Left ventricle myocardium inferior (tissue), 1 donor: ENCODE data around the gene KMT5C. TPM values are rescaled to one million over a fixed set of nuclear protein-coding genes. Genes with fewer than 3 reads are reported as not detected.

Source experiments
- DNase-seq: peaks from one replicate; pipeline ENCODE4 v3.0.0-alpha.2; 2020
- H3K27ac ChIP-seq: fragments of 200-600 bp; replicated peaks from 2 replicates; pipeline ENCODE4 v1.8.0; 2021
- H3K27me3 ChIP-seq: fragments of 200-600 bp; 2 replicates; pipeline ENCODE4 v1.8.0; 2021; ENCODE audit warnings: low read depth
- H3K36me3 ChIP-seq: fragments of 200-600 bp; 2 replicates; pipeline ENCODE4 v1.8.0; 2021
- H3K4me1 ChIP-seq: fragments of 200-600 bp; 2 replicates; pipeline ENCODE4 v1.8.0; 2021
- H3K4me3 ChIP-seq: fragments of 200-600 bp; 2 replicates; pipeline ENCODE4 v1.8.0; 2021; ENCODE audit warnings: mild to moderate bottlenecking, moderate library complexity
- H3K9me3 ChIP-seq: fragments of 200-600 bp; replicated peaks from 2 replicates; pipeline ENCODE4 v1.8.0; 2021
- CTCF ChIP-seq: fragments of 200-600 bp; IDR thresholded peaks from 2 replicates; pipeline ENCODE4 v1.8.0; 2021; ENCODE audit warnings: antibody characterized with exemption, mild to moderate bottlenecking, borderline replicate concordance
- intact Hi-C: fragments of 100-400 bp; cut with micrococcal nuclease; formaldehyde crosslinking; loops from one replicate; pipeline ENCODE4 v1.11.0; 2022
- total RNA-seq: library from RNA; stranded (reverse); fragmentation: NEBNext Ultra II Directional; extraction: Animal tissue kit (Norgen Biotek cat#: 25700); gene quantifications from one replicate; pipeline ENCODE4 v1.2.1, GENCODE V29; 2021
- donor health status: DM: no; HTN: yes; CAD: no; lungs with severe emphysema.

The KMT5C gene
- total RNA-seq, 1 donor from 2014 or later: 5.1 TPM

GRCh38 chr19:55311397-55311796 lies 28.3 kb upstream of the KMT5C start:
- no peak overlapping the region for H3K4me3 ChIP-seq
- TF ChIP-seq CTCF: no peak

GRCh38 chr19:55311797-55312196 lies 27.9 kb upstream of the KMT5C start:
- TF ChIP-seq CTCF: no peak
- Histone ChIP-seq H3K27me3 (no peaks in the 10 kb centered on the region), H3K4me1 (no peaks in the 10 kb centered on the region), H3K4me3 (no peak overlapping the region), H3K27ac (no peak overlapping the region), H3K9me3 (peaks cover 5% of the 10 kb centered on the region), H3K36me3 (no peaks in the 10 kb centered on the region)
- intact Hi-C loops: no loop called here
- DNase-seq: no peak

More at GRCh38 chr19:55311397-55311796, 28.3 kb upstream of the KMT5C start:
- Histone ChIP-seq H3K4me1 (no peaks in the 10 kb centered on the region), H3K9me3 (peaks cover 5% of the 10 kb centered on the region), H3K27me3 (no peaks in the 10 kb centered on the region), H3K27ac (no peak overlapping the region), H3K36me3 (no peaks in the 10 kb centered on the region)
- intact Hi-C loops: no loop called here
- DNase-seq: no peak

GRCh38 chr19:55312621-55313512 lies 26.8 kb upstream of the KMT5C start:
- Histone ChIP-seq H3K36me3 (no peaks in the 10 kb centered on the region), H3K27me3 (no peaks in the 10 kb centered on the region), H3K9me3 (peaks cover 5% of the 10 kb centered on the region), H3K4me1 (no peaks in the 10 kb centered on the region), H3K4me3 (no peak overlapping the region), H3K27ac (no peak overlapping the region)
- intact Hi-C loops: no loop called here
- TF ChIP-seq CTCF: no peak
- DNase-seq: no peak

- Histone ChIP-seq H3K4me1 (no peaks in the 10 kb centered on the region), H3K9me3 (peaks cover 3% of the 10 kb centered on the region), H3K27ac (no peak overlapping the region), H3K27me3 (peaks cover 3% of the 10 kb centered on the region), H3K36me3 (no peaks in the 10 kb centered on the region), H3K4me3 (no peak overlapping the region)
- no peak for DNase-seq
- intact Hi-C loops: no loop called here
- TF ChIP-seq CTCF: no peak
These were observed 25.3 kb upstream of the KMT5C start for GRCh38 chr19:55314396-55314795.

GRCh38 chr19:55315956-55316525 lies 23.6 kb upstream of the KMT5C start:
- no peak for DNase-seq
- Histone ChIP-seq H3K36me3 (no peaks in the 10 kb centered on the region), H3K27ac (no peak overlapping the region), H3K4me1 (no peaks in the 10 kb centered on the region), H3K27me3 (peaks cover 17% of the 10 kb centered on the region), H3K9me3 (no peaks in the 10 kb centered on the region), H3K4me3 (no peak overlapping the region)
- intact Hi-C loops: no loop called here
- TF ChIP-seq CTCF: no peak
